Vagina (tissue), 2 donors: Measurements from ENCODE around the gene SENP5.

Source experiments
- POLR2A ChIP-seq, 2 donors: fragments of 450-650 bp; IDR thresholded peaks; one replicate each; pipeline ENCODE4 v1.6.1; 2017; ENCODE audit warnings: antibody characterized with exemption in 2 of 2, mild to moderate bottlenecking in 2 of 2, moderate library complexity in 2 of 2
- POLR2AphosphoS5 ChIP-seq, 2 donors: sonication (generic); formaldehyde crosslinking; IDR thresholded peaks; one replicate each; pipeline ENCODE4 v1.9.0; 2017; ENCODE audit warnings: antibody characterized with exemption in 2 of 2, mild to moderate bottlenecking in 2 of 2, low read depth in 1 of 2; ENCODE audit not compliant: insufficient read depth in 1 of 2

- no peak for TF ChIP-seq POLR2A (IDR thresholded peaks at IDR 0.05)
- no peak for TF ChIP-seq POLR2AphosphoS5 (IDR thresholded peaks at IDR 0.05; ENCODE audit: insufficient read depth in 1 of 2, low read depth in 1 of 2)
Measured at GRCh38 chr3:196918968-196919367, 51.2 kb downstream of the SENP5 start.
